Islet of Langerhans (tissue), 1 donor: ENCODE measurements around the gene TTC17.

Experiments
- FAIRE-seq: peaks from one replicate; lab custom pipeline; 2011; peaks lifted over from hg19 to GRCh38; lab: Jason Lieb, UNC

Gene TTC17

DNA sequence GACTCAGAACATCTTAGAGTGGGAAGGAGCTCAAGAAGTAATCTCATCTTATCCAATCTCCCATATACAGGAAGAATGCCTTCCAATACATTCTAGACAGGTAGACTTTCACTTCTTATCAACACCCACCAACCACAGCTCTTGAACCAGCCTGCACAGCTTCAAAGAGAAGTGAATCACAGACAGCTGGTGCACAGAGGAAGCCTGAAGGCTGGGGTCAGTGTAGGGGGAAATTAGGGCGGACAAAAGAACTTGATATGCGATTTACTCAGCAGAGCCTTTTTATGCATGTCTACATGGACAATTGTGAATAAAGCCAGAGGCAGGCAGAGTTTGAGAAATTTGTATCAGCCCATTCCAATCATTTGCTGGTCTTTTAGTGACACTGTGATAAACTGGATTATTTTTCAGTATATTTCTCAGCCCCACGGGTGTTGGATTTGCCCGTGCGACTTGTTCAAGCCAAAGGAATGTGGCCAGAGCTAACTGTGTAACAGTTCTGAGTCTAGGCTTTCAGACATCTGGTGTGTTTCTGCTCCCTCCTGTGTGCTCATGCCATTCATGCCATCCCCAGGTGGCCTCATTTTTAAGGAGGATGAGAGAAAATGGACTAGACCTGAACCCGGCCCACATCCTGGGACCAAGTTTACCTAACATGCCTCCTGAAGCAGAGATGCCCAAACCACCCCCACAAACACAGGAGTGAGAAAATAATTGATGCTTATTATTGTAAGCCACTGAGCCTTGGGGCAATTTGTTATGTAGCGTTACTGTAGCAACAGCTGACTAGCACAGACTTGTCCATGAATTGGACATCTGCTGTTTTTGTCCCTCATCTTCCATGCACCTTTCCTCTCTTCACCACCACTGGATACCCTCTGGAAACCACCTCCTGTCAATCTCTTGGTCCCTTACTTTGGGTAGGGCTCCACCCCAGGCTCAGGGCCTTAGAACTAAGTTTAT is 184.3 kb downstream of the TTC17 start:
- FAIRE-seq = no peak
